Gastroesophageal sphincter (tissue), 4 donors: ENCODE measurements around the gene PIK3R5. TPM values are rescaled to one million over a fixed set of nuclear protein-coding genes. Genes with fewer than 3 reads are reported as not detected.

ENCODE experiments used
- ATAC-seq: fragments of 150-250 bp; one replicate; pipeline ENCODE4 v1.9.1; 2016; ENCODE audit warnings: mild to moderate bottlenecking, moderate library complexity
- H3K27ac ChIP-seq, 4 donors: fragments of 200-600 bp; sonication (generic) in 3 of 4; 1 replicate in 3 of 4; 2 replicates in 1 of 4; pipeline ENCODE4 v1.5.1; 2016 to 2019
- H3K27me3 ChIP-seq: fragments of 200-600 bp; sonication (generic); one replicate; pipeline ENCODE4 v1.5.1; 2019
- H3K36me3 ChIP-seq, 2 donors: fragments of 200-600 bp; sonication (generic); one replicate each; pipeline ENCODE4 v1.5.1; 2019; ENCODE audit warnings: control low read depth in 1 of 2
- H3K4me1 ChIP-seq, 3 donors: fragments of 200-600 bp; sonication (generic); 1 replicate in 2 of 3; 2 replicates in 1 of 3; pipeline ENCODE4 v1.5.1; 2016 to 2019; ENCODE audit warnings: control low read depth in 2 of 3
- H3K4me3 ChIP-seq, 2 donors: fragments of 200-600 bp; sonication (generic); one replicate each; pipeline ENCODE4 v1.5.1; 2019; ENCODE audit warnings: mild to moderate bottlenecking in 1 of 2, moderate library complexity in 1 of 2
- H3K9me3 ChIP-seq, 3 donors: fragments of 200-600 bp; sonication (generic); one replicate each; pipeline ENCODE4 v1.5.1; 2017 to 2019; ENCODE audit warnings: control low read depth in 2 of 3
- CTCF ChIP-seq, 4 experiments: fragments of 200-600 bp in 2 of 4; fragments of 450-650 bp in 2 of 4; sonication (generic) in 1 of 4; IDR thresholded peaks; one replicate each; pipeline ENCODE4 v1.5.1; 2017 to 2019; ENCODE audit warnings: antibody characterized with exemption in 4 of 4, mild to moderate bottlenecking in 2 of 4, moderate library complexity in 2 of 4
- EP300 ChIP-seq: sonication (generic); formaldehyde crosslinking; IDR thresholded peaks from one replicate; pipeline ENCODE4 v1.6.1; 2017; ENCODE audit warnings: antibody characterized with exemption, mild to moderate bottlenecking
- POLR2A ChIP-seq, 2 donors: fragments of 450-650 bp; IDR thresholded peaks; one replicate each; pipeline ENCODE4 v1.6.1; 2017; ENCODE audit warnings: antibody characterized with exemption in 2 of 2, mild to moderate bottlenecking in 2 of 2, moderate library complexity in 1 of 2
- POLR2AphosphoS5 ChIP-seq: sonication (generic); formaldehyde crosslinking; IDR thresholded peaks from one replicate; pipeline ENCODE4 v1.6.1; 2017; ENCODE audit warnings: antibody characterized with exemption
- WGBS, 2 donors: methylation state at CpG; one replicate each; pipeline ENCODE4 v1.1.5; 2018; ENCODE audit warnings: low coverage in 1 of 2; 5-methylcytosine and 5-hydroxymethylcytosine counted together
- total RNA-seq, 4 donors: library from RNA; depleted of rRNA; stranded (reverse); fragments of >200 nt; gene quantifications; one replicate each; pipeline ENCODE4 v1.1.0, GENCODE V29; 2016

PIK3R5 gene
- total RNA-seq, 4 donors from 2014 or later, result 8.9 to 13.1 (median 11.9) TPM

GRCh38 chr17:8898126-8898525 lies 67.4 kb downstream of the PIK3R5 start:
- no peak for ATAC-seq
- Histone ChIP-seq H3K36me3 (no peaks in the 10 kb centered on the region), H3K9me3 (no peaks in the 10 kb centered on the region), H3K4me3 (no peak overlapping the region), H3K27ac (no peak overlapping the region), H3K27me3 (peaks cover 50% of the 10 kb centered on the region), H3K4me1 (peaks cover 0 to 12% (median 0%) of the 10 kb centered on the region in 3 donors)
- TF ChIP-seq CTCF (IDR thresholded peaks at IDR 0.05) (no peak), POLR2A (IDR thresholded peaks at IDR 0.05) (no peak), EP300 (no peak), POLR2AphosphoS5 (no peak)
- 40% methylated on average over 2 of the region's 2 CpGs; no CpG with 5 or more reads in 1 of the 2 donors for WGBS, 2 donors

- WGBS, 2 donors, result 40 to 60% methylated on average over 4 of the region's 12 CpGs
- peaks cover 0 to 12% (median 0%) of the 10 kb centered on the region in 3 donors for H3K4me1 ChIP-seq
- H3K27ac ChIP-seq, result no peak overlapping the region
- no peak overlapping the region for H3K4me3 ChIP-seq
- ATAC-seq, result no peak
- no peaks in the 10 kb centered on the region for H3K36me3 ChIP-seq
- TF ChIP-seq CTCF (IDR thresholded peaks at IDR 0.05) (no peak), POLR2A (IDR thresholded peaks at IDR 0.05) (no peak), EP300 (no peak)
- peaks cover 43% of the 10 kb centered on the region for H3K27me3 ChIP-seq
- no peaks in the 10 kb centered on the region for H3K9me3 ChIP-seq
Measured at GRCh38 chr17:8896641-8897635, 68.6 kb downstream of the PIK3R5 start.

- TF ChIP-seq EP300 (no peak), CTCF (IDR thresholded peaks at IDR 0.05) (no peak), POLR2A (IDR thresholded peaks at IDR 0.05) (no peak), POLR2AphosphoS5 (no peak)
- no peaks in the 10 kb centered on the region for H3K9me3 ChIP-seq
- no peak for ATAC-seq
- WGBS, 2 donors, result 62 to 83% methylated on average over 1 to 2 of the region's 3 CpGs
- H3K4me3 ChIP-seq, result no peak overlapping the region
- H3K4me1 ChIP-seq, result peaks cover 0 to 12% (median 0%) of the 10 kb centered on the region in 3 donors
- H3K36me3 ChIP-seq, result no peaks in the 10 kb centered on the region
- H3K27me3 ChIP-seq, result peaks cover 41% of the 10 kb centered on the region
- H3K27ac ChIP-seq, result no peak overlapping the region
Measured at GRCh38 chr17:8896087-8896486, 69.4 kb downstream of the PIK3R5 start.

DNA sequence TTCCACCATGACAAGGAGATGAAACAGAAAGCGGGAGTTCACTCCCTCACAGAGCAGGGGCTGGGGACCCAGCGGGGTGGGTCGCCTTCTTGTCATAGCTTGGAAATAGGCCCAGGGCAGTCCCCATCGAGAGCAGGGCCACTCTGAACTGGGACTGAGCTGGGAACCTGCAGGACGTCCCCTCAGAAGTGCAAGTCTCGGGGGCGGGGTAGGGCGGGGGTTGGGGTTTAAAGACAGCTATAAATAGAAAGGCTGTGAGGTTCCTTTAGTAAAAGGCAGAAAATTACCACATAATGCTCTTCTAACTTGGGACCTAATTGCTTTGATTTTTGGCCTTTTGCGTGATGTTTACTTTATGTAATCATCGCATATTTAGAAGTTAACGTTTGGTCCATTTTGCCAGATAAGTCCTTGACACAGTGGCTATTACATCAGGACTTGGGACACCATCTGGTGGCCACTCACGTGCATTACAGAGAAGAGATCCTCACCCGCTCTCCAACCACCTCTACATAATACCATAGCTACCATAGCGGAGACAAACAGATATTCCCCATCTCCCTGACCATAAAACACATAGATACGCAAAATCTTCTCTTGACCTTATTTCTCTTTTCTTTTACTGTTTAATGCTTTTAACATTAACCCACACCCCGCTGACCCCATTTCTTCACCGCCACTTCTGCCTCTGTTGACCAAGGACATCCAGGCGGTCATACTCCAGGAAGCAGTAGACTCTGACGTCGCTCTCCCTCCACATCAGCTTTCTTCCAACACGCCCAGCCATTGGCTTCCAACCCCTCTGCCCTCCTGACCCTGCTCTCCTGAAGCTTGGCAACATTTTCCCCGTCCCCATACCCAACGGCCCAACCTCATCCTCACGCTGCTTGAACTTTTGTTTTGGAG lies 70.6 kb downstream of the PIK3R5 start:
- 40 to 43% methylated on average over 15 to 18 of the region's 24 CpGs for WGBS, 2 donors

More for the DNA sequence above, 70.6 kb downstream of the PIK3R5 start:
- peak overlapping the region in 1 of 2 donors; percentile 12 for H3K4me3 ChIP-seq
- H3K27ac ChIP-seq, result no peak overlapping the region
- H3K36me3 ChIP-seq, result no peaks in the 10 kb centered on the region
- ATAC-seq, result peak; percentile 72
- peaks cover 0 to 12% (median 0%) of the 10 kb centered on the region in 3 donors for H3K4me1 ChIP-seq
- H3K9me3 ChIP-seq, result no peaks in the 10 kb centered on the region
- H3K27me3 ChIP-seq, result peaks cover 32% of the 10 kb centered on the region
- no peak for TF ChIP-seq POLR2AphosphoS5
- no peak for TF ChIP-seq POLR2A (IDR thresholded peaks at IDR 0.05)
- TF ChIP-seq CTCF (IDR thresholded peaks at IDR 0.05), result peak in 3 of 4 experiments; percentile 61 to 73 (median 68)
- no peak for TF ChIP-seq EP300
